Glutamatergic neuron (in vitro differentiated cells): ENCODE results near the gene CDH8. TPM values are rescaled to one million over a fixed set of nuclear protein-coding genes. Genes with fewer than 3 reads are reported as not detected.

ENCODE experiments used
- DNase-seq: peaks from one replicate; pipeline ENCODE4 v3.0.0; 2022
- H3K27ac Mint-ChIP-seq: one replicate; pipeline ENCODE4 v1.8.0; 2020; ENCODE audit warnings: mild to moderate bottlenecking, mixed read lengths, inconsistent platforms; ENCODE audit not compliant: unreplicated experiment
- H3K27me3 Mint-ChIP-seq: one replicate; pipeline ENCODE4 v1.8.0; 2020; ENCODE audit warnings: mild to moderate bottlenecking, moderate library complexity, mixed read lengths, inconsistent platforms; ENCODE audit not compliant: unreplicated experiment
- H3K36me3 Mint-ChIP-seq: one replicate; pipeline ENCODE4 v1.8.0; 2020; ENCODE audit warnings: mild to moderate bottlenecking, mixed read lengths, inconsistent platforms; ENCODE audit not compliant: unreplicated experiment
- H3K4me1 Mint-ChIP-seq: one replicate; pipeline ENCODE4 v1.8.0; 2020; ENCODE audit warnings: mild to moderate bottlenecking, low read depth, mixed read lengths, inconsistent platforms; ENCODE audit not compliant: unreplicated experiment
- H3K4me3 Mint-ChIP-seq: one replicate; pipeline ENCODE4 v1.8.0; 2020; ENCODE audit warnings: mild to moderate bottlenecking, mixed read lengths, inconsistent platforms; ENCODE audit not compliant: unreplicated experiment
- H3K9me3 Mint-ChIP-seq: one replicate; pipeline ENCODE4 v1.8.0; 2020; ENCODE audit warnings: mild to moderate bottlenecking, moderate library complexity, mixed read lengths, inconsistent platforms; ENCODE audit not compliant: unreplicated experiment
- CTCF ChIP-seq: fragments of 200-600 bp; sonication (generic); IDR thresholded peaks from one replicate; pipeline ENCODE4 v1.5.0; 2021; ENCODE audit not compliant: partially characterized antibody, unreplicated experiment
- long read RNA-seq: library from polyadenylated mRNA; unstranded; transcript quantifications from one replicate; pipeline ENCODE4 v2.0.0, GENCODE V29; 2020; ENCODE audit not compliant: unreplicated experiment
- total RNA-seq: library from RNA; stranded (reverse); fragmentation: NEBNext Ultra II Directional; extraction: Animal tissue kit (Norgen Biotek cat#: 25700); gene quantifications from one replicate; pipeline ENCODE4 v1.2.1, GENCODE V29; 2021; ENCODE audit not compliant: unreplicated experiment

The CDH8 gene
- total RNA-seq: 5.5 TPM
- long read RNA-seq: 0 reads

- peak within 1 kb of the TSS; percentile 95 for H3K4me3 Mint-ChIP-seq
- H3K36me3 Mint-ChIP-seq: no peaks in the 10 kb centered on the region
- H3K27me3 Mint-ChIP-seq: peaks cover 12% of the 10 kb centered on the region
- H3K4me1 Mint-ChIP-seq: peaks cover 6% of the 10 kb centered on the region
- peak; percentile 64 for DNase-seq
- H3K9me3 Mint-ChIP-seq: peaks cover 4% of the 10 kb centered on the region
- no peak for TF ChIP-seq CTCF
- H3K27ac Mint-ChIP-seq: no peak within 1 kb of the TSS
Observed at GRCh38 chr16:62036101-62036801, at the start of gene CDH8. Gene CDH8, minus strand, starts transcription at chr16:62036438. Its CDS starts 15,035 bp downstream, at chr16:62021403.

GRCh38 chr16:62079236-62079635 lies 43.0 kb upstream of the CDH8 start:
- H3K4me1 Mint-ChIP-seq: no peaks in the 10 kb centered on the region
- no peaks in the 10 kb centered on the region for H3K36me3 Mint-ChIP-seq
- no peak overlapping the region for H3K27ac Mint-ChIP-seq
- no peak for DNase-seq
- H3K9me3 Mint-ChIP-seq: no peaks in the 10 kb centered on the region
- H3K27me3 Mint-ChIP-seq: no peaks in the 10 kb centered on the region
- no peak overlapping the region for H3K4me3 Mint-ChIP-seq
- no peak for TF ChIP-seq CTCF

- Mint-ChIP-seq H3K4me3 (no peak overlapping the region), H3K9me3 (no peaks in the 10 kb centered on the region), H3K27me3 (no peaks in the 10 kb centered on the region), H3K27ac (no peak overlapping the region), H3K4me1 (no peaks in the 10 kb centered on the region), H3K36me3 (no peaks in the 10 kb centered on the region)
- DNase-seq: peak; percentile 63
- peak; percentile 16 for TF ChIP-seq CTCF
Observed at GRCh38 chr16:62077998-62078397, 41.8 kb upstream of the CDH8 start.

- no peak for TF ChIP-seq CTCF
- no peaks in the 10 kb centered on the region for H3K36me3 Mint-ChIP-seq
Observed at GRCh38 chr16:62076886-62077285, 40.6 kb upstream of the CDH8 start.

GRCh38 chr16:62068747-62069146 lies 32.5 kb upstream of the CDH8 start:
- H3K4me1 Mint-ChIP-seq: no peaks in the 10 kb centered on the region
- H3K27ac Mint-ChIP-seq: no peak overlapping the region
- no peaks in the 10 kb centered on the region for H3K27me3 Mint-ChIP-seq
- H3K36me3 Mint-ChIP-seq: no peaks in the 10 kb centered on the region
- TF ChIP-seq CTCF: no peak
- peaks cover 2% of the 10 kb centered on the region for H3K9me3 Mint-ChIP-seq
- DNase-seq: no peak
- H3K4me3 Mint-ChIP-seq: no peak overlapping the region

More at GRCh38 chr16:62076886-62077285, 40.6 kb upstream of the CDH8 start:
- Mint-ChIP-seq H3K9me3 (no peaks in the 10 kb centered on the region), H3K4me3 (no peak overlapping the region), H3K4me1 (no peaks in the 10 kb centered on the region), H3K27me3 (no peaks in the 10 kb centered on the region), H3K27ac (no peak overlapping the region)
- no peak for DNase-seq
